Heart left ventricle (tissue), 16 donors: ENCODE data around the gene PTPRO. TPM values are rescaled to one million over a fixed set of nuclear protein-coding genes. Genes with fewer than 3 reads are reported as not detected.

Experiments used
- ATAC-seq, 4 donors: fragments of 200-7000 bp; cut with Tn5 transposase; one replicate each; pipeline ENCODE4 v1.9.1; 2020 to 2022; ENCODE audit warnings: moderate library complexity in 4 of 4, mild to moderate bottlenecking in 3 of 4, moderate number of reproducible peaks in 1 of 4
- DNase-seq, 5 donors: peaks; one replicate each; pipeline ENCODE4 v3.0.0-alpha.2; 2020
- H3K27ac ChIP-seq, 12 donors: fragments of 200-600 bp; sonication (generic) in 4 of 12; one replicate each; pipeline versions ENCODE4 v1.5.0 to v1.8.0; 2016 to 2022; ENCODE audit warnings: mild to moderate bottlenecking in 2 of 12
- H3K27me3 ChIP-seq, 9 donors: fragments of 200-600 bp; sonication (generic) in 2 of 9; one replicate each; pipeline versions ENCODE4 v1.5.1 to v1.8.0; 2016 to 2022; ENCODE audit warnings: mild to moderate bottlenecking in 3 of 9
- H3K36me3 ChIP-seq, 9 donors: fragments of 200-600 bp; sonication (generic) in 2 of 9; one replicate each; pipeline versions ENCODE4 v1.5.0 to v1.8.0; 2018 to 2022; ENCODE audit warnings: mild to moderate bottlenecking in 2 of 9
- H3K4me1 ChIP-seq, 12 donors: fragments of 200-600 bp; sonication (generic) in 4 of 12; one replicate each; pipeline versions ENCODE4 v1.5.0 to v1.8.0; 2016 to 2022; ENCODE audit warnings: mild to moderate bottlenecking in 3 of 12
- H3K4me3 ChIP-seq, 12 donors: fragments of 200-600 bp; sonication (generic) in 4 of 12; one replicate each; pipeline versions ENCODE4 v1.5.0 to v1.8.0; 2017 to 2022; ENCODE audit warnings: mild to moderate bottlenecking in 9 of 12, moderate library complexity in 4 of 12
- H3K9me3 ChIP-seq, 12 donors: fragments of 200-600 bp; sonication (generic) in 4 of 12; one replicate each; pipeline versions ENCODE4 v1.5.0 to v1.8.0; 2016 to 2022; ENCODE audit warnings: mild to moderate bottlenecking in 1 of 12
- POLR2A ChIP-seq, 2 donors: fragments of 450-650 bp; IDR thresholded peaks; one replicate each; pipeline ENCODE4 v1.6.1; 2017; ENCODE audit warnings: antibody characterized with exemption in 2 of 2, mild to moderate bottlenecking in 2 of 2, moderate library complexity in 2 of 2
- WGBS, 4 donors: extraction: QIAGEN DNeasy Blood & Tissue Kit in 2 of 4; methylation state at CpG; one replicate each; pipeline versions ENCODE4 v1.1.5 to v1.1.7; 2013 to 2018; 5-methylcytosine and 5-hydroxymethylcytosine counted together
- intact Hi-C, 10 donors: fragments of 100-400 bp; cut with DNase I; formaldehyde crosslinking; loops; one replicate each; pipeline versions ENCODE4 v1.11.1 to v1.14.2; 2022
- polyA plus RNA-seq, 2 donors: library from polyadenylated mRNA; stranded (reverse); fragments of 200-250 nt; gene quantifications; one replicate each; pipeline ENCODE4 v1.2.3, GENCODE V29; 2013
- total RNA-seq, 9 donors: library from RNA; depleted of rRNA in 2 of 9; stranded (reverse); fragments of >200 nt in 2 of 9; fragmentation: NEBNext Ultra II Directional in 3 of 9; extraction: Animal tissue kit (Norgen Biotek cat#: 25700) in 3 of 9; gene quantifications; one replicate each; pipeline versions ENCODE4 v1.1.0 to v1.2.4, GENCODE V29; 2016 to 2023
- TF ChIP-seq, protein P1 (sequence below), 12 donors: fragments of 200-600 bp; sonication (generic) in 4 of 12; IDR thresholded peaks; one replicate each; pipeline versions ENCODE4 v1.5.0 to v1.8.0; 2018 to 2022; ENCODE audit warnings: antibody characterized with exemption in 12 of 12, mild to moderate bottlenecking in 5 of 12
- donor health status: ischemic (EF 13 %, LVEDD 7.1; RV severe dilation, severe dysfunction).
- donor health status: healthy with polysubstance abuse.
- donor health status: DM: no; HTN: yes; CAD: no.
- donor health status: DM: no; HTN: no; CAD: no.
- donor health status: ischemic (EF 25% LVEDD 6.9; RV normal size, moderate dysfunction).
- donor health status: ischemic (EF 25% LVEDD 5.7; RV mildly dilated, moderate dysfunction).
- donor health status: healthy.
- donor health status: DM: yes; HTN: yes; CAD: no.
- donor health status: ischemic (EF 35%, LVEDD 5.7; RV mildly dilated, moderate dysfunction).
- donor health status: nonischemic (EF 11% LVEDD 7.7; RV severe dilation, severe dysfunction).
- donor health status: DM: yes; HTN: yes; CAD: no.
- donor health status: PGD.
- donor health status: ischemic (EF 29% LVEDD 5.4; RV normal size, mild dysfunction).
- donor health status: nonischemic (EF 23%, LVEDD 6.1; RV moderate dilation, normal function).

PTPRO gene
- total and polyA plus RNA-seq, 11 donors = 0.20 to 9.3 (median 0.57) TPM

DNA sequence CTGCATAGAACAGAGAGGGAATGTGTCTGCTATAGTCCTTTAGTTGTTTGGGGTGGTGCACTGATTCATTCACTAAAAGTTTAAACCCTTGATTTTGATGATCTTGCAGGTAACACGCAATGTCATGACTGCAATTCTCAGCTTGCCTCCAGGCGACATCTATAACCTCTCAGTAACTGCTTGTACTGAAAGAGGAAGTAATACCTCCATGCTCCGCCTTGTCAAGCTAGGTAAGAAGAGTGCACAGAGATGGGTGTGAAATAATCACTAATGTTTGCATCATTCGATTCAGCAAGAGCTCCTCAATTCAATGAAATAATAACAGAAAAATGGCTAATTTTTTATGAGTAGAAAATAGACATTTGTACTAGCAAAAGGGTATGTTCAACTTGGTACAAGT is 203.7 kb downstream of the PTPRO start:
- 81 to 88% (median 86%) methylated on average over 4 of the region's 4 CpGs for WGBS, 4 donors
- H3K36me3 ChIP-seq = no peaks in the 10 kb centered on the region
- intact Hi-C loops = loop anchor here in 1 of 10 donors (10.0 kb wide), 1 partner anchor 801 kb away; no protein-coding TSS in a partner anchor
- no peak for ATAC-seq
- TF ChIP-seq, protein P1, sequence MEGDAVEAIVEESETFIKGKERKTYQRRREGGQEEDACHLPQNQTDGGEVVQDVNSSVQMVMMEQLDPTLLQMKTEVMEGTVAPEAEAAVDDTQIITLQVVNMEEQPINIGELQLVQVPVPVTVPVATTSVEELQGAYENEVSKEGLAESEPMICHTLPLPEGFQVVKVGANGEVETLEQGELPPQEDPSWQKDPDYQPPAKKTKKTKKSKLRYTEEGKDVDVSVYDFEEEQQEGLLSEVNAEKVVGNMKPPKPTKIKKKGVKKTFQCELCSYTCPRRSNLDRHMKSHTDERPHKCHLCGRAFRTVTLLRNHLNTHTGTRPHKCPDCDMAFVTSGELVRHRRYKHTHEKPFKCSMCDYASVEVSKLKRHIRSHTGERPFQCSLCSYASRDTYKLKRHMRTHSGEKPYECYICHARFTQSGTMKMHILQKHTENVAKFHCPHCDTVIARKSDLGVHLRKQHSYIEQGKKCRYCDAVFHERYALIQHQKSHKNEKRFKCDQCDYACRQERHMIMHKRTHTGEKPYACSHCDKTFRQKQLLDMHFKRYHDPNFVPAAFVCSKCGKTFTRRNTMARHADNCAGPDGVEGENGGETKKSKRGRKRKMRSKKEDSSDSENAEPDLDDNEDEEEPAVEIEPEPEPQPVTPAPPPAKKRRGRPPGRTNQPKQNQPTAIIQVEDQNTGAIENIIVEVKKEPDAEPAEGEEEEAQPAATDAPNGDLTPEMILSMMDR (IDR thresholded peaks at IDR 0.05) = no peak
- TF ChIP-seq POLR2A (IDR thresholded peaks at IDR 0.05) = no peak
- H3K4me1 ChIP-seq = peaks cover 0 to 3% (median 0%) of the 10 kb centered on the region in 12 donors
- no peak for DNase-seq
- no peak overlapping the region for H3K27ac ChIP-seq
- peaks cover 0 to 29% (median 5%) of the 10 kb centered on the region in 9 donors for H3K27me3 ChIP-seq
- no peak overlapping the region for H3K4me3 ChIP-seq
- peaks cover 0 to 14% (median 2%) of the 10 kb centered on the region in 12 donors for H3K9me3 ChIP-seq

DNA sequence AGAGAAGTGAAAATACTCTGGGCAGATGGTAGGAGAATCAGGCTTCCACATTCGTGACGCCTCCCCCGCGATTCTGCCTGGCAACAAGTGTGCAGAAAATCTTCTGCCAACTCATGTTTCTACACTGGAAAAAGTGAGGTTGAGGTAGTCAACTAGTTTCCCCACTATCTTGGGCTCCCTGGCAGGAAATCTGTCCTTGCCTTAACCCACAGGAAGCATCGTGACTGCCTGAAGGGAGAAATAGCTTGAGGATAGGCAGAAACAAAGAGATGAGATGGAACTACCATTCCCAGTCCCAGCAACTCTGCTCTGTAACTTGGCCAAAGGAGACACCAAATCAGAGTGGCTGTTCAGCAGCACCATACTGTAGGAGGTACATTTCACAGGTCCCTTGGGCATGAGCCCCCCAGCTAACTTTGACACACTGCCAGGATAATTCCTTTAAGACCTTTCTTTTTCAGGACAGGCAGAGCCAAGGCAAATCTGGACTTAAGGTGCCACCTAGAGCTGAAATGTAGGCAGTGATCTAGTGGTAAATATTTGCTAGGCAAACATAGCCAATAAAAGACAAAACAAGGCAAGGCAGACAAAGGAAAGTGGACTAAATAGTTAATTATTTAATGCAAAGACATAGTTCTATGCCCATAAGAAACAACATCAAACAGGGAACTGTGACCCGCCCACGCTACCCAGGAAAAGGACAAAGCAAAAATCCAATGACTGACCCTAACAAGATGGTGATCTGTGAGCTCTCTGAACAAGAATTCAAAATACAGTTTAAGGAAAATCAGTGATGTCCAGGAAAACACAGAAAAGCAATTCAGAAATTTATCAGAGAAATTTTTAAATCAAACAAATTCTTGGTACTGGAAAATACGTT is 205.1 kb downstream of the PTPRO start:
- no peaks in the 10 kb centered on the region for H3K4me1 ChIP-seq
- peaks cover 0 to 29% (median 5%) of the 10 kb centered on the region in 9 donors for H3K27me3 ChIP-seq
- H3K27ac ChIP-seq = no peak overlapping the region
- DNase-seq (peak in 3 of 5 donors; percentile 15 to 52 (median 30)), ATAC-seq (peak in 2 of 4 donors; percentile 24 to 37)
- TF ChIP-seq, protein P1 (IDR thresholded peaks at IDR 0.05) = no peak
- TF ChIP-seq POLR2A (IDR thresholded peaks at IDR 0.05) = no peak
- H3K4me3 ChIP-seq = no peak overlapping the region
- H3K9me3 ChIP-seq = peaks cover 0 to 14% (median 2%) of the 10 kb centered on the region in 12 donors
- H3K36me3 ChIP-seq = no peaks in the 10 kb centered on the region
- intact Hi-C loops = loop anchor here in 1 of 10 donors (10.0 kb wide), 1 partner anchor 803 kb away; no protein-coding TSS in a partner anchor
- 67 to 73% (median 72%) methylated on average over 8 of the region's 8 CpGs for WGBS, 4 donors

DNA sequence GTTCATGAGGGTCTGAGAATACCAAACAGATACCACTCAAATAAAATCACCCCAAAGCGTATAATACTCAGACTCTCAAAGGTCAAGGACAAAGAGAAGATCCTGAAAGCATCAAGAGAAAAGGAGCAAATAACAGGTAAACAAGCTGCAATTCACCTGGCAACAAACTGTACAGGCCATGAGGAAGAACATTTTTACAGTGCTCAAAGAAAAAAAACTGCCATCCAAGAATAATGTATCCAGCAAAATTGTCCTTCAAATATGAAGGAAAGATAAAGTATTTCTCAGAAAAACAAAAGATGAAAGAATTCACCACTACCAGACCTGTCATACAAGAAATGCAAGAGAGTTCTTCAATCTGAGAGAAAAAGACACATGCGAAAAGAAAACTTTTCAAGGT is 206.4 kb downstream of the PTPRO start:
- intact Hi-C loops = loop anchor here in 1 of 10 donors (10.0 kb wide), 1 partner anchor 804 kb away; no protein-coding TSS in a partner anchor
- H3K27me3 ChIP-seq = peaks cover 0 to 23% (median under 1%) of the 10 kb centered on the region in 9 donors
- WGBS, 4 donors = 91 to 98% (median 95%) methylated on average over 2 of the region's 2 CpGs
- TF ChIP-seq, protein P1 (IDR thresholded peaks at IDR 0.05) = no peak
- no peak for TF ChIP-seq POLR2A (IDR thresholded peaks at IDR 0.05)
- H3K36me3 ChIP-seq = no peaks in the 10 kb centered on the region
- no peak overlapping the region for H3K27ac ChIP-seq
- H3K4me3 ChIP-seq = no peak overlapping the region
- H3K4me1 ChIP-seq = peaks cover 0 to 1% (median 0%) of the 10 kb centered on the region in 12 donors
- ATAC-seq (no peak), DNase-seq (no peak)
- H3K9me3 ChIP-seq = peaks cover 0 to 14% (median 2%) of the 10 kb centered on the region in 12 donors

DNA sequence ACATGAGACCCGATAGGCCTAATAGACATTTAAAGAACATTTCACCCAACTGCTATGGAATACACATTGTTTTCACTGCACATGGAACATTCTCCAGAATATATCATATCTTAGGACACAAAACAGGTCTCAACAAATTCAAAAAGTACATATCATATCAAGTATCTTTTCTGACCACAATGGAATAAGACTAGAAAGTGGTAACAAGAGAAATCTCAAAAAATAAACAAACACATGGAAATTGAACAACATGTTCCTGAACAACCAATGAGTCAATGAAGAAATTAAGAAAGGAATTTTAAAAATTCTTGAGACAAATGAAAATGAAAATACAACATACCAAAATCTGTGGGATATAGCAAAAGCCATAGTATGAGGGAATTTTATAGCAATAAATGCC is 208.1 kb downstream of the PTPRO start:
- Histone ChIP-seq H3K4me1 (peaks cover 0 to 18% (median 0%) of the 10 kb centered on the region in 12 donors), H3K27ac (no peak overlapping the region), H3K27me3 (peaks cover 0 to 9% (median 0%) of the 10 kb centered on the region in 9 donors), H3K36me3 (no peaks in the 10 kb centered on the region), H3K9me3 (peaks cover 0 to 14% (median 2%) of the 10 kb centered on the region in 12 donors), H3K4me3 (no peak overlapping the region)
- DNase-seq (no peak), ATAC-seq (no peak)
- 92 to 97% (median 94%) methylated on average over 1 of the region's 1 CpG for WGBS, 4 donors
- intact Hi-C loops = loop anchor here in 7 of 10 donors (5.0 to 10.0 kb wide), 4 partner anchors 47 to 327 kb away; no protein-coding TSS in a partner anchor
- no peak for TF ChIP-seq POLR2A (IDR thresholded peaks at IDR 0.05)
- TF ChIP-seq, protein P1 (IDR thresholded peaks at IDR 0.05) = no peak
